ENCODE measurements around the gene KIF26B. TPM values are rescaled to one million over a fixed set of nuclear protein-coding genes. Genes with fewer than 3 reads are reported as not detected.
"Not testable (repeated sequence)": the region's sequence is repeated elsewhere in the genome, so short reads cannot be mapped to it uniquely, and the experiment has no call there.

Gene KIF26B
- total RNA-seq, 5 donors from 2014 or later (not counting 1 experiment from before 2014, with no cell fraction given) = 0.03 to 0.06 (median 0.05) TPM; not detected in 2

DNA sequence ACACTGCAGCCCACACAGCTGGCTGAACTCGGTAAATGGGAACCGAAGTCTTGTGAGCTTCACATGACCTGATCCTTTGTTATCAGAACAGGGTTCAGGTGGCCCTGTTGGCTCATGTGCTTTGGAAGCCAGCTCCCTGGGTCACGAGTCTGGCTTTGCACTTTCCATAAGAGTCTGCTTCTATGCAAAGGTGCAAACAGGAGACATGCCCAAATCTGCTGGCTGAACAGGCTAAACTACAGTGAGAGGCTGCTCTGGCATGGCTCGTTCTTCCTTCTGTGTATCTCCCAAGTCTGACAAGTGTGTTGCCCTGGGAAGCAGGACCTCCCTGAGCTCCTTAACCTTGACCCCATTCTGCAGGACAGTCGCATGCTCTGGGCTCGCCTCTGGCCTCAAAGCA is 549.6 kb downstream of the KIF26B start:
- H3K27ac Mint-ChIP-seq = no peak overlapping the region
- ChIA-PET CTCF (no interaction called here), POLR2A (no interaction called here)
- Histone ChIP-seq H3K27ac (ENCODE audit: low read length) (no peak overlapping the region), H3K4me3 (ENCODE audit: control insufficient read depth in 1 of 2, extremely low read depth in 1 of 2, low read length in 1 of 2) (no peak overlapping the region), H3K36me3 (ENCODE audit: control insufficient read depth in 2 of 2, extremely low read depth in 1 of 2, insufficient read depth in 1 of 2, low read length in 1 of 2) (no peaks in the 10 kb centered on the region), H3K4me1 (ENCODE audit: control insufficient read depth in 1 of 2, extremely low read depth in 1 of 2, insufficient read depth in 2 of 2, low read length in 2 of 2) (no peaks in the 10 kb centered on the region), H3K27me3 (replicated peaks in 1 of 2; ENCODE audit: control insufficient read depth in 2 of 2, extremely low read depth in 1 of 2, insufficient read depth in 2 of 2, low read length in 1 of 2) (peaks cover 0 to 3% of the 10 kb centered on the region in 2 experiments), H3K9me3 (no peaks in the 10 kb centered on the region)
- H3K36me3 Mint-ChIP-seq = no peaks in the 10 kb centered on the region
- no peak overlapping the region for H3K4me3 Mint-ChIP-seq
- DNase-seq (no peak), ATAC-seq (replicated peaks in 1 of 4) (peak in 1 of 4 experiments; percentile 8)
- peaks cover 0 to 2% (median 0%) of the 10 kb centered on the region in 3 donors for H3K9me3 Mint-ChIP-seq
- no peaks in the 10 kb centered on the region for H3K4me1 Mint-ChIP-seq
- H3K27me3 Mint-ChIP-seq = no peaks in the 10 kb centered on the region
- 75% methylated on average over 6 of the region's 6 CpGs for WGBS (ENCODE audit: insufficient coverage)

- whole genome bisulfite sequencing (ENCODE audit: insufficient coverage) = 86% methylated on average over 5 of the region's 7 CpGs
- Mint-ChIP-seq H3K27ac (no peak overlapping the region), H3K4me3 (no peak overlapping the region), H3K36me3 (no peaks in the 10 kb centered on the region), H3K4me1 (no peaks in the 10 kb centered on the region), H3K27me3 (no peaks in the 10 kb centered on the region), H3K9me3 (peaks cover 0 to under 1% (median 0%) of the 10 kb centered on the region in 3 donors)
- Histone ChIP-seq H3K4me1 (ENCODE audit: control insufficient read depth in 1 of 2, extremely low read depth in 1 of 2, insufficient read depth in 2 of 2, low read length in 2 of 2) (no peaks in the 10 kb centered on the region), H3K36me3 (ENCODE audit: control insufficient read depth in 2 of 2, extremely low read depth in 1 of 2, insufficient read depth in 1 of 2, low read length in 1 of 2) (no peaks in the 10 kb centered on the region), H3K4me3 (ENCODE audit: control insufficient read depth in 1 of 2, extremely low read depth in 1 of 2, low read length in 1 of 2) (no peak overlapping the region), H3K9me3 (no peaks in the 10 kb centered on the region), H3K27ac (ENCODE audit: low read length) (no peak overlapping the region), H3K27me3 (replicated peaks in 1 of 2; ENCODE audit: control insufficient read depth in 2 of 2, extremely low read depth in 1 of 2, insufficient read depth in 2 of 2, low read length in 1 of 2) (peaks cover 0 to under 1% of the 10 kb centered on the region in 2 experiments)
- no peak for ATAC-seq (replicated peaks in 1 of 4)
- ChIA-PET POLR2A (no interaction called here), CTCF (no interaction called here)
- DNase-seq = no peak
Measured at GRCh38 chr1:245704765-245705164, 550.0 kb downstream of the KIF26B start.

- DNase-seq = no peak
- no peaks in the 10 kb centered on the region for H3K4me1 Mint-ChIP-seq
- H3K36me3 ChIP-seq (ENCODE audit: control insufficient read depth in 2 of 2, extremely low read depth in 1 of 2, insufficient read depth in 1 of 2, low read length in 1 of 2) = no peaks in the 10 kb centered on the region
- ATAC-seq (replicated peaks in 1 of 4) = no peak
- H3K4me3 ChIP-seq (ENCODE audit: control insufficient read depth in 1 of 2, extremely low read depth in 1 of 2, low read length in 1 of 2) = no peak overlapping the region
- no peak overlapping the region for H3K27ac ChIP-seq (ENCODE audit: low read length)
- no peaks in the 10 kb centered on the region for H3K36me3 Mint-ChIP-seq
- H3K27ac Mint-ChIP-seq = no peak overlapping the region
- peaks cover 0 to 3% of the 10 kb centered on the region in 2 experiments for H3K27me3 ChIP-seq (replicated peaks in 1 of 2; ENCODE audit: control insufficient read depth in 2 of 2, extremely low read depth in 1 of 2, insufficient read depth in 2 of 2, low read length in 1 of 2)
- H3K9me3 ChIP-seq = no peaks in the 10 kb centered on the region
- 86% methylated on average over 5 of the region's 5 CpGs for WGBS (ENCODE audit: insufficient coverage)
- no peaks in the 10 kb centered on the region for H3K27me3 Mint-ChIP-seq
- ChIA-PET POLR2A (no interaction called here), CTCF (interaction anchor here in 1 of 2 donors (0.6 kb wide), 1 partner anchor 301 kb away, joined by 6 read pairs; no protein-coding TSS in a partner anchor)
- no peaks in the 10 kb centered on the region for H3K9me3 Mint-ChIP-seq
- no peaks in the 10 kb centered on the region for H3K4me1 ChIP-seq (ENCODE audit: control insufficient read depth in 1 of 2, extremely low read depth in 1 of 2, insufficient read depth in 2 of 2, low read length in 2 of 2)
- no peak overlapping the region for H3K4me3 Mint-ChIP-seq
Measured at GRCh38 chr1:245707941-245708340, 553.2 kb downstream of the KIF26B start.

DNA sequence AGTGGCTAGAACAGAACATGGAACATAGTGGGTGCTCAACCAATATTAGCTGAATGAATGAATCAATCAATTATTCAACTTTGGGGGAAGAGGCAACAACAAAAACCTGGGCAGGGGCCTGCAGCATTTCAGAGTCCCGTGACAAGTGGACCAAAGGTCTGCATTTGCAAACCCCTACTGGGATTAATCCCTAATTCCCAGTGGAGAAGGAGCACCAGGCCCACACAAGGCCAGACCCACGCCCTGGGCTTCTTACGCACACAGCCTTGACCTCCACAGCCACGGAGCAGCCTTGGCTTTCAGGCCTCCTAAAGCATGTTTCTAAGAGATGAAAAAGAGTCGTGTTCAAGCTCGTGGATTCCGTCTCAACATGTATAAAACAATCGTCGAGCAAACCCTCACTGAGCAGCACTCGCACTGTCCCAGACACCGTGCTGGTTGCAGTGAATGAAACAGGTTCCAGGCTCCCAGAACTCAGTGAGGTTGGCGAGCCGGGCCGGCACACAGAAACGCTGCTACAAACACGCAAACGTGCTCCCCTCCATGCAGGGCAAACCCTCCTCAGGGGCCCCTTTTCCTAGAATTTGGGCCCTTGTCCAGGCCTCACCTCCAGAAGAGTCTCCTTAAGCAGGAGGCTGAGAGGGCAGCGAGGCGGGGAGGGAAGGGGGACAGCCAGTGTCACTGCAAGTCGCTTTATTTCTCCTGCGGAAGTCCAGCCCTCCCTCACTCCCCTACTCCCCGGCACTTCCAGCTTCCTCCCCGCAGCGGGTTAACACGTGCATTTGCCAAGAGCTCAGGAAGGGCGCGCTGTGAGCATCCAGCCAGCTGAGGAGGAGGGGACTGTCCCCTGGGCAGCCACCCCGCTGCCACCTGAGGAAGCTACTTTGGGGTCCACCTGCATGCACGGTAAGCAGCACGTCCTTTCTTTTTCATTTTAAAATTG is 556.4 kb downstream of the KIF26B start:
- CTCF ChIA-PET = no interaction called here
- no peaks in the 10 kb centered on the region for H3K36me3 Mint-ChIP-seq

GRCh38 chr1:245714027-245714426 is 559.2 kb downstream of the KIF26B start:
- H3K27me3 Mint-ChIP-seq; H3K27me3 ChIP-seq (replicated peaks in 1 of 2; ENCODE audit: control insufficient read depth in 2 of 2, extremely low read depth in 1 of 2, insufficient read depth in 2 of 2, low read length in 1 of 2); H3K4me1 ChIP-seq (ENCODE audit: control insufficient read depth in 1 of 2, extremely low read depth in 1 of 2, insufficient read depth in 2 of 2, low read length in 2 of 2); H3K36me3 Mint-ChIP-seq; POLR2A ChIA-PET; H3K4me3 Mint-ChIP-seq; H3K36me3 ChIP-seq (ENCODE audit: control insufficient read depth in 2 of 2, extremely low read depth in 1 of 2, insufficient read depth in 1 of 2, low read length in 1 of 2); H3K4me1 Mint-ChIP-seq; CTCF ChIA-PET; H3K9me3 Mint-ChIP-seq; H3K4me3 ChIP-seq (ENCODE audit: control insufficient read depth in 1 of 2, extremely low read depth in 1 of 2, low read length in 1 of 2); DNase-seq; ATAC-seq (replicated peaks in 1 of 4); H3K9me3 ChIP-seq; H3K27ac ChIP-seq (ENCODE audit: low read length); H3K27ac Mint-ChIP-seq: not testable (repeated sequence)
- 100% methylated on average over 1 of the region's 3 CpGs for WGBS (ENCODE audit: insufficient coverage)

More for the DNA sequence above, 556.4 kb downstream of the KIF26B start:
- Histone ChIP-seq H3K27ac (ENCODE audit: low read length) (no peak overlapping the region), H3K36me3 (ENCODE audit: control insufficient read depth in 2 of 2, extremely low read depth in 1 of 2, insufficient read depth in 1 of 2, low read length in 1 of 2) (no peaks in the 10 kb centered on the region), H3K4me3 (ENCODE audit: control insufficient read depth in 1 of 2, extremely low read depth in 1 of 2, low read length in 1 of 2) (no peak overlapping the region), H3K27me3 (replicated peaks in 1 of 2; ENCODE audit: control insufficient read depth in 2 of 2, extremely low read depth in 1 of 2, insufficient read depth in 2 of 2, low read length in 1 of 2) (peaks cover 0 to 6% of the 10 kb centered on the region in 2 experiments), H3K9me3 (no peaks in the 10 kb centered on the region), H3K4me1 (ENCODE audit: control insufficient read depth in 1 of 2, extremely low read depth in 1 of 2, insufficient read depth in 2 of 2, low read length in 2 of 2) (no peaks in the 10 kb centered on the region)
- peaks cover 0 to 3% of the 10 kb centered on the region in 2 donors for H3K27me3 Mint-ChIP-seq
- 76% methylated on average over 28 of the region's 30 CpGs for WGBS (ENCODE audit: insufficient coverage)
- no peak overlapping the region for H3K27ac Mint-ChIP-seq
- POLR2A ChIA-PET = no interaction called here
- H3K4me1 Mint-ChIP-seq = no peaks in the 10 kb centered on the region
- DNase-seq (no peak), ATAC-seq (replicated peaks in 1 of 4) (no peak)
- H3K9me3 Mint-ChIP-seq = no peaks in the 10 kb centered on the region
- H3K4me3 Mint-ChIP-seq = no peak overlapping the region

GRCh38 chr1:245715291-245715701 is 560.5 kb downstream of the KIF26B start:
- ChIA-PET POLR2A (no interaction called here), CTCF (no interaction called here)
- H3K4me3 ChIP-seq (ENCODE audit: control insufficient read depth in 1 of 2, extremely low read depth in 1 of 2, low read length in 1 of 2) = no peak overlapping the region
- no peak overlapping the region for H3K27ac ChIP-seq (ENCODE audit: low read length)
- no peaks in the 10 kb centered on the region for H3K9me3 ChIP-seq
- DNase-seq (no peak), ATAC-seq (replicated peaks in 1 of 4) (no peak)
- WGBS (ENCODE audit: insufficient coverage) = 55% methylated on average over 7 of the region's 9 CpGs
- H3K9me3 Mint-ChIP-seq = peaks cover 0 to 7% (median 4%) of the 10 kb centered on the region in 3 donors
- no peaks in the 10 kb centered on the region for H3K4me1 Mint-ChIP-seq
- peaks cover 0 to 3% of the 10 kb centered on the region in 2 donors for H3K27me3 Mint-ChIP-seq
- peaks cover 0 to 6% of the 10 kb centered on the region in 2 experiments for H3K27me3 ChIP-seq (replicated peaks in 1 of 2; ENCODE audit: control insufficient read depth in 2 of 2, extremely low read depth in 1 of 2, insufficient read depth in 2 of 2, low read length in 1 of 2)
- H3K36me3 ChIP-seq (ENCODE audit: control insufficient read depth in 2 of 2, extremely low read depth in 1 of 2, insufficient read depth in 1 of 2, low read length in 1 of 2) = no peaks in the 10 kb centered on the region
- H3K36me3 Mint-ChIP-seq = no peaks in the 10 kb centered on the region
- H3K27ac Mint-ChIP-seq = no peak overlapping the region
- H3K4me1 ChIP-seq (ENCODE audit: control insufficient read depth in 1 of 2, extremely low read depth in 1 of 2, insufficient read depth in 2 of 2, low read length in 2 of 2) = no peaks in the 10 kb centered on the region
- H3K4me3 Mint-ChIP-seq = no peak overlapping the region
